CD14-positive monocyte (primary cell): Measurements from ENCODE around the gene TMEM87B. TPM values are rescaled to one million over a fixed set of nuclear protein-coding genes. Genes with fewer than 3 reads are reported as not detected.
A peak's percentile ranks its signal among the peaks of the same experiment; 100 is the strongest.

Source experiments
- DNase-seq, 3 donors: peaks; one replicate each; pipeline ENCODE4 v3.0.0-alpha.2; 2011 to 2022
- H2AFZ ChIP-seq: 2 replicates; pipeline ENCODE4 v1.6.0; 2012; ENCODE audit warnings: mild to moderate bottlenecking, low read depth, low read length, inconsistent platforms; ENCODE audit not compliant: insufficient read depth, poor library complexity, severe bottlenecking
- H3K27ac ChIP-seq, 2 donors: 1 replicate in 1 of 2; 2 replicates in 1 of 2; pipeline ENCODE4 v1.5.1; 2012 to 2013; ENCODE audit warnings: low read length in 2 of 2, control low read depth in 1 of 2, inconsistent platforms in 1 of 2, low read depth in 1 of 2, mild to moderate bottlenecking in 1 of 2
- H3K27me3 ChIP-seq, 2 donors: one replicate each; pipeline versions ENCODE4 v1.6.0 to v1.6.1; 2011 to 2013; ENCODE audit warnings: low read length in 2 of 2; ENCODE audit not compliant: control insufficient read depth in 2 of 2, insufficient read depth in 2 of 2
- H3K36me3 ChIP-seq, 2 donors: replicated peaks in 1 of 2; 1 replicate in 1 of 2; 2 replicates in 1 of 2; pipeline versions ENCODE4 v1.5.1 to v1.6.1; 2012 to 2013; ENCODE audit warnings: low read length in 2 of 2, control low read depth in 1 of 2, inconsistent platforms in 1 of 2, mild to moderate bottlenecking in 1 of 2; ENCODE audit not compliant: insufficient read depth in 2 of 2, control insufficient read depth in 1 of 2
- H3K4me1 ChIP-seq, 2 donors: 1 replicate in 1 of 2; 2 replicates in 1 of 2; pipeline versions ENCODE4 v1.5.1 to v1.6.1; 2012 to 2013; ENCODE audit warnings: low read length in 2 of 2, control low read depth in 1 of 2, inconsistent platforms in 1 of 2, mild to moderate bottlenecking in 1 of 2, moderate library complexity in 1 of 2; ENCODE audit not compliant: insufficient read depth in 2 of 2, control insufficient read depth in 1 of 2
- H3K4me2 ChIP-seq: replicated peaks from 2 replicates; pipeline ENCODE3; 2012; ENCODE audit warnings: low read length, moderate library complexity, mild to moderate bottlenecking; ENCODE audit not compliant: poor library complexity, severe bottlenecking; ENCODE audit errors: extremely low read depth
- H3K4me3 ChIP-seq, 3 experiments: fragments of 200-600 bp in 1 of 3; sonication (generic) in 1 of 3; replicated peaks in 1 of 3; 1 replicate in 2 of 3; 2 replicates in 1 of 3; pipeline ENCODE4 v1.5.1; 2011 to 2013; ENCODE audit warnings: low read length in 3 of 3, mild to moderate bottlenecking in 3 of 3, control low read depth in 2 of 3, low read depth in 2 of 3, inconsistent platforms in 1 of 3, moderate library complexity in 1 of 3
- H3K79me2 ChIP-seq: 2 replicates; pipeline ENCODE4 v1.6.0; 2012; ENCODE audit warnings: mild to moderate bottlenecking, control low read depth, inconsistent platforms, low read length, moderate library complexity; ENCODE audit not compliant: insufficient read depth
- H3K9ac ChIP-seq: 2 replicates; pipeline ENCODE4 v1.6.0; 2017; ENCODE audit warnings: low read length, mild to moderate bottlenecking; ENCODE audit not compliant: insufficient read depth, poor library complexity, severe bottlenecking
- H3K9me3 ChIP-seq, 2 donors: replicated peaks in 1 of 2; 1 replicate in 1 of 2; 2 replicates in 1 of 2; pipeline versions ENCODE4 v1.5.1 to v1.6.1; 2012 to 2013; ENCODE audit warnings: low read length in 2 of 2, control low read depth in 1 of 2; ENCODE audit not compliant: control insufficient read depth in 1 of 2, insufficient read depth in 1 of 2
- H4K20me1 ChIP-seq: 2 replicates; pipeline ENCODE4 v1.6.0; 2012; ENCODE audit warnings: mild to moderate bottlenecking, low read length, control low read depth, moderate library complexity; ENCODE audit not compliant: insufficient read depth
- H3K27ac Mint-ChIP-seq, 7 donors: one replicate each; pipeline ENCODE4 v1.8.0; 2020; ENCODE audit warnings: mild to moderate bottlenecking in 7 of 7, mixed read lengths in 7 of 7, moderate library complexity in 6 of 7, inconsistent platforms in 2 of 7
- H3K27me3 Mint-ChIP-seq, 3 donors: one replicate each; pipeline ENCODE4 v1.8.0; 2021 to 2022; ENCODE audit warnings: low read depth in 3 of 3, mild to moderate bottlenecking in 3 of 3, mixed read lengths in 3 of 3, moderate library complexity in 3 of 3, inconsistent platforms in 1 of 3
- H3K36me3 Mint-ChIP-seq, 2 donors: one replicate each; pipeline ENCODE4 v1.8.0; 2020; ENCODE audit warnings: mixed read lengths in 2 of 2, inconsistent platforms in 1 of 2, mild to moderate bottlenecking in 1 of 2
- H3K4me1 Mint-ChIP-seq: one replicate; pipeline ENCODE4 v1.8.0; 2020; ENCODE audit warnings: mild to moderate bottlenecking, mixed read lengths
- H3K4me3 Mint-ChIP-seq, 2 donors: one replicate each; pipeline ENCODE4 v1.8.0; 2020; ENCODE audit warnings: mild to moderate bottlenecking in 2 of 2, mixed read lengths in 2 of 2, moderate library complexity in 1 of 2
- H3K9me3 Mint-ChIP-seq, 7 donors: one replicate each; pipeline ENCODE4 v1.8.0; 2020 to 2022; ENCODE audit warnings: mixed read lengths in 7 of 7, mild to moderate bottlenecking in 6 of 7, moderate library complexity in 6 of 7, inconsistent platforms in 2 of 7
- WGBS: methylation state at CpG from one replicate; pipeline ENCODE4 v1.1.5; 2013; ENCODE audit warnings: missing lambda C conversion rate; ENCODE audit not compliant: insufficient coverage; 5-methylcytosine and 5-hydroxymethylcytosine counted together
- intact Hi-C, 2 donors: fragments of 100-400 bp; cut with micrococcal nuclease; formaldehyde crosslinking; loops; one replicate each; pipeline versions ENCODE4 v1.15.0 to v1.15.1; 2023
- polyA plus RNA-seq, 3 donors: library from polyadenylated mRNA; depleted of rRNA in 1 of 3; unstranded in 2 of 3; stranded (reverse) in 1 of 3; fragments of 300-500 nt in 2 of 3; fragments of >200 nt in 1 of 3; fragmentation: Illumina TruSeq in 2 of 3; gene quantifications; 1 replicate in 2 of 3; 2 replicates in 1 of 3; pipeline ENCODE4 v1.2.3, GENCODE V29; 2012 to 2021
- TF ChIP-seq, protein P1 (sequence below): fragments of 200-600 bp; IDR thresholded peaks from one replicate; pipeline ENCODE4 v1.8.0; 2022; ENCODE audit warnings: antibody characterized with exemption, mild to moderate bottlenecking

The TMEM87B gene
- polyA plus RNA-seq, 3 donors, result 9.1 to 13.4 (median 11.4) TPM

DNA sequence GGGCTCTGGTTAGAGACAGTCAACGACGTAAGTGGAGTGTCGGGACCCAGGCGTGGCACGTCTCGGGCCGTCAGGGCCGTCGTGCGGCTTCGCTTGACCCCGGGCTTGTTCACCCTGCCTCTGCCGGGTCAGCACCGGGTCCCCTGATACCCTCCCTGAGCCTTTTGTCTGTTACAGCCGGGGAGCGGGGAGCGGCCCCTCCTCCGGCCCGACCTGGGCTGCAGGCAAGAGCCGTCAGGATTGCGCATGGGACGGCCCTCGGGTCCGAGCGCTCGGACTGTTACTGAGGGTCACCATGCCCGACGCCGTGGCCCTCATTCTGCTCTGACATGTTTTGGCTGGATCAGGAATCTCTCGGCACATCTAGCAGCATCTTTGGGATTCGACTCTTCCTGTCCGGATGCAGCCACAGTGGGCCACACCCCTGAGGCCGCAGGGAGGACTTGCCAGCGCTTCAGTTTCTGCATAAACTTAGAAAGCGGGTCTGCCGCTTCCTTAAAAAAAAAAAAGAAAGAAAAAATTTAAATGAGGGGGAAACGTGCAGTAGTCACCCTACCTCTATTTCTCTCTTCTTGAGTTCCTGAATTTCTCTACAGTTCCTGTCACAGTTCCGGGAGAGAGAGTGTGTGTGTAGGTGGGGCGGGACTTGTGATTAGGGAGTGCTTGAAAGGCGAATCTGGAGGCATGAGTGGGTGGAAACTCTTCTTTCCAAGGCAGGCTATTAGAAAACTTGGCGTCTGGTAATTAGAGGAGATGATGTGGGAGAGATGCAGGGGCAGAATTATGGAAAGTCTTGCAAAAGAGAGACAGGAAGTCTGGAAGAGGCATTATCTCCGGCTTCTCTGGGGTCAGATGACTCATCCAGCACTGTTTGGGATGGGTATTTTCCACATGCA lies 909 bp downstream of the TMEM87B start:
- H3K4me1 ChIP-seq, result peaks cover 22 to 35% of the 10 kb centered on the region in 2 donors
- Mint-ChIP-seq H3K27me3 (peaks cover 0 to 5% (median 0%) of the 10 kb centered on the region in 3 donors), H3K4me1 (peaks cover 34% of the 10 kb centered on the region), H3K9me3 (no peaks in the 10 kb centered on the region), H3K36me3 (peaks cover 17 to 24% of the 10 kb centered on the region in 2 donors), H3K27ac (peak overlapping the region; percentile 88 to 97 (median 93)), H3K4me3 (peak overlapping the region; percentile 94 to 97)
- H3K4me2 ChIP-seq, result peak overlapping the region; percentile 93
- peak; percentile 64 to 86 (median 74) for DNase-seq
- peak overlapping the region; percentile 87 to 91 (median 89) for H3K4me3 ChIP-seq
- no peaks in the 10 kb centered on the region for H3K9me3 ChIP-seq
- peak overlapping the region; percentile 94 for H2AFZ ChIP-seq
- H4K20me1 ChIP-seq, result peaks cover 36% of the 10 kb centered on the region
- peak overlapping the region; percentile 85 for H3K9ac ChIP-seq
- H3K27me3 ChIP-seq, result no peaks in the 10 kb centered on the region
- 0% methylated on average over 38 of the region's 42 CpGs for WGBS
- TF ChIP-seq, protein P1, sequence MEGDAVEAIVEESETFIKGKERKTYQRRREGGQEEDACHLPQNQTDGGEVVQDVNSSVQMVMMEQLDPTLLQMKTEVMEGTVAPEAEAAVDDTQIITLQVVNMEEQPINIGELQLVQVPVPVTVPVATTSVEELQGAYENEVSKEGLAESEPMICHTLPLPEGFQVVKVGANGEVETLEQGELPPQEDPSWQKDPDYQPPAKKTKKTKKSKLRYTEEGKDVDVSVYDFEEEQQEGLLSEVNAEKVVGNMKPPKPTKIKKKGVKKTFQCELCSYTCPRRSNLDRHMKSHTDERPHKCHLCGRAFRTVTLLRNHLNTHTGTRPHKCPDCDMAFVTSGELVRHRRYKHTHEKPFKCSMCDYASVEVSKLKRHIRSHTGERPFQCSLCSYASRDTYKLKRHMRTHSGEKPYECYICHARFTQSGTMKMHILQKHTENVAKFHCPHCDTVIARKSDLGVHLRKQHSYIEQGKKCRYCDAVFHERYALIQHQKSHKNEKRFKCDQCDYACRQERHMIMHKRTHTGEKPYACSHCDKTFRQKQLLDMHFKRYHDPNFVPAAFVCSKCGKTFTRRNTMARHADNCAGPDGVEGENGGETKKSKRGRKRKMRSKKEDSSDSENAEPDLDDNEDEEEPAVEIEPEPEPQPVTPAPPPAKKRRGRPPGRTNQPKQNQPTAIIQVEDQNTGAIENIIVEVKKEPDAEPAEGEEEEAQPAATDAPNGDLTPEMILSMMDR, result no peak
- H3K27ac ChIP-seq, result peak overlapping the region; percentile 89 to 90
- H3K79me2 ChIP-seq, result peaks cover 35% of the 10 kb centered on the region
- intact Hi-C loops, result loop anchor here (5.0 to 10.0 kb wide), 4 partner anchors 199 to 526 kb away; partner anchors contain the start of genes CHCHD5 (in 1 of the 2), RGPD8 (in 1 of the 2), ZC3H6 (in 1 of the 2) and ZC3H8 (in 1 of the 2)
- peaks cover 5 to 18% of the 10 kb centered on the region in 2 donors for H3K36me3 ChIP-seq

DNA sequence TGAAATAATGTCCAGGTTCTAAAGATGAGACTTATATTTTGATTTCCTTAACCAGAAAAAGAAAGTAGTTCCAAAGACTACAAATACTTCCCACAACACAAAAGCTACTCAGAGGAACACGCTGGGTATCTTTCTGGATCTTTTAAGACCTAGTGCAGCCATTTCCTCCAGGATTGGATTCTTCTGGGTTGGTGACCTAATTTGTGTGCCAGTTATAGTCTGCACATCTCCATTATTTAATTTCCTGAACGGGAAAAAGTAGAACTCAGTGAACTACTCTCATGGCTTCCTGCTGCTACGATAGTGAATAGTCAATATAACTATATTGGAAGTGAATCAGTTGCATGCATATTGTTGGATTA lies 1.5 kb downstream of the TMEM87B start:
- no CpG with 5 or more reads among the region's 3 CpGs for WGBS
- peak overlapping the region; percentile 87 to 91 (median 89) for H3K4me3 ChIP-seq

More for the DNA sequence above, 1.5 kb downstream of the TMEM87B start:
- DNase-seq, result no peak
- Mint-ChIP-seq H3K27ac (peak overlapping the region; percentile 88 to 97 (median 93)), H3K4me3 (peak overlapping the region; percentile 94 to 97), H3K9me3 (no peaks in the 10 kb centered on the region), H3K4me1 (peaks cover 34% of the 10 kb centered on the region), H3K27me3 (peaks cover 0 to 5% (median 0%) of the 10 kb centered on the region in 3 donors), H3K36me3 (peaks cover 23 to 30% of the 10 kb centered on the region in 2 donors)
- H3K79me2 ChIP-seq, result peaks cover 35% of the 10 kb centered on the region
- H3K27me3 ChIP-seq, result no peaks in the 10 kb centered on the region
- H3K9ac ChIP-seq, result no peak overlapping the region
- H3K27ac ChIP-seq, result peak overlapping the region in 1 of 2 donors; percentile 89
- H2AFZ ChIP-seq, result peak overlapping the region; percentile 94
- H4K20me1 ChIP-seq, result peaks cover 42% of the 10 kb centered on the region
- peaks cover 10 to 24% of the 10 kb centered on the region in 2 donors for H3K36me3 ChIP-seq
- H3K4me1 ChIP-seq, result peaks cover 22 to 35% of the 10 kb centered on the region in 2 donors
- peak overlapping the region; percentile 93 for H3K4me2 ChIP-seq
- intact Hi-C loops, result loop anchor here (5.0 to 10.0 kb wide), 4 partner anchors 198 to 526 kb away; partner anchors contain the start of genes CHCHD5 (in 1 of the 2), RGPD8 (in 1 of the 2), ZC3H6 (in 1 of the 2) and ZC3H8 (in 1 of the 2)
- TF ChIP-seq, protein P1, result no peak
- H3K9me3 ChIP-seq, result no peaks in the 10 kb centered on the region
